ENCODE data around the gene PPT2. TPM values are rescaled to one million over a fixed set of nuclear protein-coding genes. Genes with fewer than 3 reads are reported as not detected.

Gene PPT2
- total and polyA plus RNA-seq, 2 of the 8 experiments (the other 6 are each of a cell fraction or from before 2014, with no cell fraction given) = 24.1 to 39.5 TPM

DNA sequence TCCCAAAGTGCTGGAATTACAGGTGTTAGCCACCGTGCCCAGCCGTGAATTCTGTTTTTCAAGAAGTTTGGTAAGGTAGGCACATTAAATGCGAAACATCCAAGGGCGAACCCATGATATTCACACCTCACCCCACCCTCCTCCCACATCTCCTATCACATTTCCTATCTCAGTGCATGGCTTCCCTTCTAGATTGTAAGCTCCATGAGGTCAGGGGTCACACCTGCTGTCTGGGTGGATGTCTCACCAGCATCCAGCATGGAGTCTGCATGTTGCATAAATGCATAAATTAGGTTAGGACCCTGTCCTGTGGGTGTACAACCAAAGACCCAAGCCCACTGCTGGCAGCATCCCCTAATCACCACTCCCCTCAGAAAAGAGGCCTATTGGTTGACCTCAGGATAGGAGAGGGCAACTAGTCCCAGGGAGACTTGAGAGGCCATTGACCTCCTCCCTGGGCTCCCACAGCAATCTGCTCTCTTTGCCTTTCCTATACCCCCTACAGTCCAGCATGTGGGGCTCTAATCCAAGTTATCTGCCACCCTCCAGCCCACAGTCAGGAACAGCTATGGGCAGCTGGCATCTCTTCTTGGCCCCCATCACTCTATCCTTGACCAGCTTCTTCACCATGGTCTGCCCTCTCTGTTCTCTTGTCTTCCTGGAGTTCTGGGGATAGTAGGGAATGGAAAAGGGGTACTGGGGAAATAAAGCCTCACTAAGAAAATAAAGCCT lies 6.4 kb upstream of the PPT2 start:
- no peak overlapping the region for H2BK15ac ChIP-seq (ENCODE audit: low read length)
- no peak overlapping the region for H2BK12ac ChIP-seq (ENCODE audit: low read depth, low read length)
- peaks cover 9% of the 10 kb centered on the region; the same call in 1 of the 2 replicates for H3K23me2 ChIP-seq (ENCODE audit: low read depth, low read length)
- H3K4me2 ChIP-seq (ENCODE audit: insufficient read depth in 1 of 2, low read depth in 2 of 2, low read length in 2 of 2) = peak overlapping the region; percentile 94 to 100
- H3K36me3 ChIP-seq (ENCODE audit: control insufficient read depth in 2 of 4, insufficient read depth in 4 of 4, low read length in 3 of 4) = no peaks in the 10 kb centered on the region
- H2AFZ ChIP-seq (ENCODE audit: low read length) = no peak overlapping the region
- H3K23ac ChIP-seq (ENCODE audit: insufficient read length) = no peak overlapping the region
- peaks cover 10 to 32% (median 14%) of the 10 kb centered on the region in 4 experiments for H3K4me1 ChIP-seq (replicated peaks in 1 of 4; ENCODE audit: control insufficient read depth in 3 of 4, insufficient read depth in 4 of 4, low read length in 3 of 4)
- FAIRE-seq (no peak), DNase-seq (ENCODE audit: low read depth in 1 of 2, low spot score in 2 of 2) (no peak)
- TF ChIP-seq TCF12 (IDR thresholded peaks at IDR 0.05; ENCODE audit: low read depth, low read length) (no peak), SIN3A (conservative IDR thresholded peaks at IDR 0.05 in 1 of 2, IDR thresholded peaks at IDR 0.05 in 1 of 2; ENCODE audit: low read depth in 1 of 2, low read length in 2 of 2) (no peak), RAD21 (IDR thresholded peaks at IDR 0.05 in 1 of 2, conservative IDR thresholded peaks at IDR 0.05 in 1 of 2; ENCODE audit: low read depth in 2 of 2, low read length in 2 of 2) (peak; percentile 13 to 39; a peak in 1 of 4 replicates), CEBPB (IDR thresholded peaks at IDR 0.05; ENCODE audit: low read depth, low read length) (no peak), GABPA (IDR thresholded peaks at IDR 0.05; ENCODE audit: borderline replicate concordance, insufficient read depth, low read length) (no peak), TAF7 (optimal IDR thresholded peaks at IDR 0.05; ENCODE audit: borderline replicate concordance, low read depth, low read length) (no peak), MAFK (IDR thresholded peaks at IDR 0.05; ENCODE audit: low read depth, low read length) (no peak)
- H3K79me1 ChIP-seq (ENCODE audit: low read depth, low read length) = no peaks in the 10 kb centered on the region
- H3K4me3 ChIP-seq (ENCODE audit: extremely low read depth in 1 of 4, insufficient read depth in 2 of 4, low read depth in 3 of 4, low read length in 4 of 4) = peak overlapping the region; percentile 51 to 76 (median 70); a peak in 5 of 8 replicates
- CTCF ChIA-PET (ENCODE audit: partially characterized antibody) = interaction anchor here (0.7 to 4.7 kb wide), 14 partner anchors 9 to 53 kb away, joined by 3 to 23 read pairs (median 5); partner anchors contain the start of genes ATF6B and GPSM3
- no peak overlapping the region for H4K5ac ChIP-seq (ENCODE audit: insufficient read length, low read depth, low read length)
- no peak overlapping the region for H2BK5ac ChIP-seq (ENCODE audit: low read depth, low read length)
- 98% methylated on average over 4 of the region's 4 CpGs; no CpG with 5 or more reads in 1 of the 2 experiments for WGBS, 2 experiments (ENCODE audit: extremely low coverage in 1 of 2, insufficient coverage in 1 of 2, insufficient read length in 1 of 2, insufficient replicate concordance in 2 of 2, low coverage in 1 of 2, low lambda C conversion rate in 2 of 2, missing lambda C conversion rate in 1 of 2)
- H3K27ac ChIP-seq (ENCODE audit: low read depth, low read length) = no peak overlapping the region
- H3K9me3 ChIP-seq (ENCODE audit: insufficient read depth in 2 of 2, low read depth in 1 of 2, low read length in 1 of 2) = no peaks in the 10 kb centered on the region
- POLR2A ChIA-PET (ENCODE audit: partially characterized antibody) = interaction anchor here (1.2 to 9.2 kb wide), 7 partner anchors 11 to 48 kb away, joined by 3 to 70 read pairs (median 6); partner anchors contain the start of genes AGPAT1, ATF6B, FKBPL and PBX2
- 0 out of 2 replicates have a peak overlapping the region, but pooled peaks have one; percentile 61 for H2BK20ac ChIP-seq (ENCODE audit: low read length)
- no peak overlapping the region for H3K56ac ChIP-seq (replicated peaks; ENCODE audit: insufficient read length, low read depth, low read length)
- H3K27me3 ChIP-seq (replicated peaks in 1 of 4; ENCODE audit: control insufficient read depth in 3 of 4, extremely low read depth in 1 of 4, insufficient read depth in 3 of 4, low read length in 3 of 4) = peaks cover 4 to 35% (median 33%) of the 10 kb centered on the region in 4 experiments
- H2BK120ac ChIP-seq (replicated peaks; ENCODE audit: low read depth, low read length) = no peak overlapping the region
- H2AK5ac ChIP-seq (ENCODE audit: low read depth, low read length) = no peak overlapping the region
- H3K18ac ChIP-seq (ENCODE audit: extremely low read depth, low read length) = no peak overlapping the region
- H3K9ac ChIP-seq (replicated peaks in 1 of 4; ENCODE audit: extremely low read depth in 1 of 4, low read depth in 3 of 4, low read length in 3 of 4) = no peak overlapping the region; a peak in 1 of 7 replicates
- H4K91ac ChIP-seq (replicated peaks; ENCODE audit: insufficient read length, low read length) = no peak overlapping the region
- no peak overlapping the region for H4K8ac ChIP-seq (ENCODE audit: extremely low read depth, insufficient read depth, low read length)
- no peak overlapping the region for H3K4ac ChIP-seq (replicated peaks; ENCODE audit: insufficient read length, low read depth, low read length)
- no peaks in the 10 kb centered on the region for H3K79me2 ChIP-seq (ENCODE audit: control insufficient read depth in 1 of 2, insufficient read depth in 2 of 2, low read length in 2 of 2)
- H3K14ac ChIP-seq (ENCODE audit: insufficient read length) = no peak overlapping the region
- H4K20me1 ChIP-seq (replicated peaks in 1 of 2; ENCODE audit: control insufficient read depth in 1 of 2, insufficient read depth in 2 of 2, low read length in 2 of 2) = no peaks in the 10 kb centered on the region

Data from H1 (cell line).